Tibial nerve (tissue), 4 donors: ENCODE measurements around the gene CCND3. TPM values are rescaled to one million over a fixed set of nuclear protein-coding genes. Genes with fewer than 3 reads are reported as not detected.

Experiments used
- DNase-seq, 2 donors: peaks; one replicate each; pipeline ENCODE4 v3.0.0-alpha.2; 2019; ENCODE audit warnings: low spot score in 2 of 2
- H3K27ac ChIP-seq, 4 donors: fragments of 200-600 bp; sonication (generic) in 3 of 4; one replicate each; pipeline ENCODE4 v1.5.1; 2017 to 2019; ENCODE audit warnings: mild to moderate bottlenecking in 1 of 4
- H3K27me3 ChIP-seq, 2 donors: fragments of 200-600 bp; sonication (generic) in 1 of 2; one replicate each; pipeline versions ENCODE4 v1.5.1 to v1.6.0; 2017 to 2019
- H3K36me3 ChIP-seq, 3 donors: fragments of 200-600 bp; sonication (generic); one replicate each; pipeline ENCODE4 v1.5.1; 2018 to 2019
- H3K4me1 ChIP-seq, 4 donors: fragments of 200-600 bp; sonication (generic) in 3 of 4; one replicate each; pipeline ENCODE4 v1.5.1; 2017 to 2019
- H3K4me3 ChIP-seq, 4 donors: fragments of 200-600 bp; sonication (generic) in 3 of 4; one replicate each; pipeline ENCODE4 v1.5.1; 2017 to 2019; ENCODE audit warnings: mild to moderate bottlenecking in 1 of 4, moderate library complexity in 1 of 4
- H3K9me3 ChIP-seq, 4 donors: fragments of 200-600 bp; sonication (generic) in 3 of 4; one replicate each; pipeline ENCODE4 v1.5.1; 2017 to 2019
- EP300 ChIP-seq, 2 donors: sonication (generic); formaldehyde crosslinking; IDR thresholded peaks; one replicate each; pipeline ENCODE4 v1.6.1; 2017; ENCODE audit warnings: antibody characterized with exemption in 2 of 2, mild to moderate bottlenecking in 1 of 2
- POLR2A ChIP-seq, 2 donors: fragments of 450-650 bp; IDR thresholded peaks; one replicate each; pipeline ENCODE4 v1.6.1; 2017; ENCODE audit warnings: antibody characterized with exemption in 2 of 2, mild to moderate bottlenecking in 2 of 2, moderate library complexity in 2 of 2
- WGBS, 2 donors: methylation state at CpG; one replicate each; pipeline ENCODE4 v1.1.5; 2018; 5-methylcytosine and 5-hydroxymethylcytosine counted together
- small RNA-seq: library from RNA; depleted of rRNA; stranded (forward); fragments of <200 nt; gene quantifications from one replicate; pipeline ENCODE3, GENCODE V24; 2016
- total RNA-seq, 4 donors: library from RNA; depleted of rRNA; stranded (reverse); fragments of >200 nt; gene quantifications; one replicate each; pipeline ENCODE4 v1.1.0, GENCODE V29; 2016
- TF ChIP-seq, protein P1 (sequence below), 5 experiments: fragments of 200-600 bp in 3 of 5; fragments of 450-650 bp in 2 of 5; sonication (generic) in 3 of 5; IDR thresholded peaks; one replicate each; pipeline ENCODE4 v1.5.1; 2016 to 2019; ENCODE audit warnings: antibody characterized with exemption in 5 of 5, mild to moderate bottlenecking in 3 of 5, moderate library complexity in 2 of 5

Gene CCND3
- total RNA-seq, 4 donors from 2014 or later = 175 to 325 (median 248) TPM

DNA sequence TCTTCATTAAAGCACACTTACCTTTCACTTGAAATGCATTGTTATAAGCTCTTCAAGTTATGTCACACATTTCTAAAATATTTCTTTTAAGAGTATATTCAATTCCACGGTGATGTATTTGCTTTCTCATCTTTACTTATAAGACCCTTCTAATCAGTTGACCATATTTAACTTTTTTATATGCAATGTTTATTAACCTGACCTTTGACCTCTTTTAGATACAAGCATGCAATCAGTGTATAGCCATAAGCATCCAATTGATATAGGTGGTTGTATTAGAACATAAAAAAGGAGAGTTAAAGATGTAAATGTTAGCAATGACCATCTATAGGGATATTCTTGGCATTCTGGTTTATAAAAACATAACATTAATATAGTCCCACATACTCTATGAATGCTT lies 55.7 kb downstream of the CCND3 start:
- Histone ChIP-seq H3K4me3 (no peak overlapping the region), H3K27me3 (no peaks in the 10 kb centered on the region), H3K4me1 (no peaks in the 10 kb centered on the region), H3K9me3 (no peaks in the 10 kb centered on the region), H3K36me3 (no peaks in the 10 kb centered on the region), H3K27ac (no peak overlapping the region)
- TF ChIP-seq EP300 (IDR thresholded peaks at IDR 0.05) = no peak
- TF ChIP-seq, protein P1, sequence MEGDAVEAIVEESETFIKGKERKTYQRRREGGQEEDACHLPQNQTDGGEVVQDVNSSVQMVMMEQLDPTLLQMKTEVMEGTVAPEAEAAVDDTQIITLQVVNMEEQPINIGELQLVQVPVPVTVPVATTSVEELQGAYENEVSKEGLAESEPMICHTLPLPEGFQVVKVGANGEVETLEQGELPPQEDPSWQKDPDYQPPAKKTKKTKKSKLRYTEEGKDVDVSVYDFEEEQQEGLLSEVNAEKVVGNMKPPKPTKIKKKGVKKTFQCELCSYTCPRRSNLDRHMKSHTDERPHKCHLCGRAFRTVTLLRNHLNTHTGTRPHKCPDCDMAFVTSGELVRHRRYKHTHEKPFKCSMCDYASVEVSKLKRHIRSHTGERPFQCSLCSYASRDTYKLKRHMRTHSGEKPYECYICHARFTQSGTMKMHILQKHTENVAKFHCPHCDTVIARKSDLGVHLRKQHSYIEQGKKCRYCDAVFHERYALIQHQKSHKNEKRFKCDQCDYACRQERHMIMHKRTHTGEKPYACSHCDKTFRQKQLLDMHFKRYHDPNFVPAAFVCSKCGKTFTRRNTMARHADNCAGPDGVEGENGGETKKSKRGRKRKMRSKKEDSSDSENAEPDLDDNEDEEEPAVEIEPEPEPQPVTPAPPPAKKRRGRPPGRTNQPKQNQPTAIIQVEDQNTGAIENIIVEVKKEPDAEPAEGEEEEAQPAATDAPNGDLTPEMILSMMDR (IDR thresholded peaks at IDR 0.05) = no peak
- no peak for TF ChIP-seq POLR2A (IDR thresholded peaks at IDR 0.05)
- DNase-seq = no peak
- WGBS, 2 donors = 97 to 98% methylated on average over 1 of the region's 1 CpG

DNA sequence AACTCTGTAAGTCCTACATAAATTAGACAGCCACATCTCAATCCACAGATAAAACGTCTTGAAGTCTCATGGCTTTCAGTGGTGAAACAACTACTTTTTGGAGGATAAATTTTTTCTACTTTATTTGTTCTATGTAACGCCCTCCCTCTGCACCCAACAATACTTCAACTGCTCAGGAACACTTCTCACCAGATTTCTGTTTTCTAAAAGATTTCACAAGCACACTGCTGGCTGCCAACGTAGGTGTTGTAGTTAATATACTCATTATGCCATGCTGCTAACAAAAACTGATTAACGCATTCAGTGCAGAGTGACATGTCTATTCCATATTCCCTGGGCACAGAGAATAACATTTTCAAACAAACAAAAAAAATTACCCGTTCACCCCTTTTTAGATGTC lies 56.7 kb downstream of the CCND3 start:
- no peaks in the 10 kb centered on the region for H3K27me3 ChIP-seq
- WGBS, 2 donors = 86 to 91% methylated on average over 5 of the region's 5 CpGs
- no peaks in the 10 kb centered on the region for H3K9me3 ChIP-seq
- TF ChIP-seq, protein P1 (IDR thresholded peaks at IDR 0.05) = no peak
- TF ChIP-seq POLR2A (IDR thresholded peaks at IDR 0.05) (no peak), EP300 (IDR thresholded peaks at IDR 0.05) (no peak)
- DNase-seq = no peak
- no peak overlapping the region for H3K4me3 ChIP-seq
- H3K4me1 ChIP-seq = no peaks in the 10 kb centered on the region
- no peaks in the 10 kb centered on the region for H3K36me3 ChIP-seq
- no peak overlapping the region for H3K27ac ChIP-seq

Small RNA genes within 50 kb of the gene (small RNA-seq; reads per million reads assigned to genes)
- gene RF00019 = not detected

Other genes starting within 250 kb of the CCND3 start
- 10 to 100 TPM; 19.2 to 28.8 (median 20.6) TPM for gene TFEB, start 206.2 kb downstream of the CCND3 start, total RNA-seq
- not detected for gene PGC, start 194.4 kb downstream of the CCND3 start, total RNA-seq
- 10 to 100 TPM in 2 of 4 donors, 1 to 10 TPM in 2; 4.4 to 11.4 (median 7.5) TPM for gene FRS3, start 161.9 kb downstream of the CCND3 start, total RNA-seq
- gene PRICKLE4, start 161.0 kb downstream of the CCND3 start, total RNA-seq = 10 to 100 TPM; 15.5 to 38.4 (median 23.0) TPM
- gene TOMM6, start 154.1 kb downstream of the CCND3 start, total RNA-seq = 100 to 1,000 TPM in 2 of 4 donors, 10 to 100 TPM in 2; 76.1 to 121 (median 99.8) TPM
- gene USP49, start 46.4 kb downstream of the CCND3 start, total RNA-seq = 10 to 100 TPM in 1 of 4 donors, 1 to 10 TPM in 3; 6.5 to 13.8 (median 8.8) TPM
- 10 to 100 TPM in 3 of 4 donors, 1 to 10 TPM in 1; 8.0 to 15.0 (median 12.2) TPM for gene MED20, start 20.7 kb downstream of the CCND3 start, total RNA-seq
- gene BYSL, start 20.3 kb downstream of the CCND3 start, total RNA-seq = 10 to 100 TPM in 3 of 4 donors, 1 to 10 TPM in 1; 9.2 to 13.3 (median 12.8) TPM
- 10 to 100 TPM; 10.7 to 27.6 (median 20.9) TPM for gene TAF8, start 108.7 kb upstream of the CCND3 start, total RNA-seq
- gene C6orf132, start 200.8 kb upstream of the CCND3 start, total RNA-seq = 1 to 10 TPM in 3 of 4 donors, under 1 TPM in 1; 0.22 to 4.7 (median 2.2) TPM
- gene GUCA1A, start 231.6 kb upstream of the CCND3 start, total RNA-seq = not detected